Esophagus squamous epithelium (tissue), 5 donors: ENCODE measurements around the gene TOMT. TPM values are rescaled to one million over a fixed set of nuclear protein-coding genes. Genes with fewer than 3 reads are reported as not detected.

Source experiments
- DNase-seq: peaks from one replicate; lab custom pipeline; 2025; lab: John Stamatoyannopoulos, UW
- H3K27ac ChIP-seq, 4 donors: fragments of 200-600 bp; sonication (generic); one replicate each; pipeline ENCODE4 v1.5.1; 2016 to 2019; ENCODE audit warnings: mild to moderate bottlenecking in 1 of 4
- H3K27me3 ChIP-seq, 4 donors: fragments of 200-600 bp; sonication (generic); 1 replicate in 3 of 4; 2 replicates in 1 of 4; pipeline versions ENCODE4 v1.5.1 to v1.6.0; 2017 to 2021; ENCODE audit warnings: antibody characterized with exemption in 1 of 4
- H3K36me3 ChIP-seq, 3 donors: fragments of 200-600 bp; sonication (generic); one replicate each; pipeline ENCODE4 v1.5.1; 2016 to 2019
- H3K4me1 ChIP-seq, 3 donors: fragments of 200-600 bp; sonication (generic); one replicate each; pipeline ENCODE4 v1.5.1; 2017 to 2019
- H3K4me3 ChIP-seq, 4 donors: fragments of 200-600 bp; sonication (generic); 1 replicate in 3 of 4; 2 replicates in 1 of 4; pipeline ENCODE4 v1.5.1; 2016 to 2019; ENCODE audit warnings: mild to moderate bottlenecking in 2 of 4, moderate library complexity in 1 of 4
- H3K9me3 ChIP-seq, 3 donors: fragments of 200-600 bp; sonication (generic); one replicate each; pipeline ENCODE4 v1.5.1; 2016 to 2019
- POLR2A ChIP-seq, 4 donors: fragments of 450-650 bp; IDR thresholded peaks; one replicate each; pipeline ENCODE4 v1.6.1; 2017; ENCODE audit warnings: antibody characterized with exemption in 4 of 4, mild to moderate bottlenecking in 4 of 4, moderate library complexity in 3 of 4
- whole genome bisulfite sequencing, 2 donors: methylation state at CpG; one replicate each; pipeline ENCODE4 v1.1.5; 2018; 5-methylcytosine and 5-hydroxymethylcytosine counted together
- intact Hi-C: fragments of 100-400 bp; cut with DNase I; formaldehyde crosslinking; loops from one replicate; pipeline ENCODE4 v1.15.0; 2022
- total RNA-seq, 4 donors: library from RNA; depleted of rRNA; stranded (reverse); fragments of >200 nt; gene quantifications; one replicate each; pipeline ENCODE4 v1.1.0, GENCODE V29; 2016
- TF ChIP-seq, protein P1 (sequence below), 6 experiments: fragments of 450-650 bp in 4 of 6; fragments of 200-600 bp in 2 of 6; sonication (generic) in 2 of 6; IDR thresholded peaks; one replicate each; pipeline ENCODE4 v1.5.1; 2016 to 2019; ENCODE audit warnings: antibody characterized with exemption in 6 of 6, mild to moderate bottlenecking in 4 of 6, moderate library complexity in 4 of 6
- donor health status: DM: yes; HTN: yes; CAD: no.

Gene TOMT
- total RNA-seq, 4 donors from 2014 or later: not detected

GRCh38 chr11:72084076-72084475, 21.6 kb upstream of the TOMT start:
- 49 to 53% methylated on average over 4 of the region's 4 CpGs for WGBS, 2 donors
- H3K27ac ChIP-seq: peak overlapping the region in 2 of 4 donors; percentile 94 to 96
- intact Hi-C loops: loop anchor here (5.0 kb wide), 1 partner anchor 47 kb away; no protein-coding TSS in a partner anchor

DNA sequence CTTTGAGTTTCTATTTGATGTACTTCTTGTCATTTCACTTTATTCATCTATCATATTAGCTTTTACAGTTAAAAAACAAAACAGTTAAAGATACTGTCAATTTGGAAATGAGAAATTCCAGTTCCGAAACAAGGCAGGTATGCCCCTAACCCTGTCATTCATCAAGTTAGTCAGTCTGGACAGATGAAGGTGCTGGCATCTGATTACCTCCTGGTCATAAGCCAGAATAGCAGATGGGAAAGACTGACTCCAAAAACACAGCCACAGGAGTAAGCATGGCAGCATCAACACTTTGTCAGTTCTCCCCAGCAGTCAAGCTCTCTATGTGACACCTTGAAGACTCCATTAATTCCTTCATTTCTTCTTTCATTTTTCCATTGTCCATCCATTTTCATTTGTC, 20.8 kb upstream of the TOMT start:
- H3K36me3 ChIP-seq: peaks cover 0 to 33% (median 0%) of the 10 kb centered on the region in 3 donors
- no peak for TF ChIP-seq POLR2A (IDR thresholded peaks at IDR 0.05)
- TF ChIP-seq, protein P1, sequence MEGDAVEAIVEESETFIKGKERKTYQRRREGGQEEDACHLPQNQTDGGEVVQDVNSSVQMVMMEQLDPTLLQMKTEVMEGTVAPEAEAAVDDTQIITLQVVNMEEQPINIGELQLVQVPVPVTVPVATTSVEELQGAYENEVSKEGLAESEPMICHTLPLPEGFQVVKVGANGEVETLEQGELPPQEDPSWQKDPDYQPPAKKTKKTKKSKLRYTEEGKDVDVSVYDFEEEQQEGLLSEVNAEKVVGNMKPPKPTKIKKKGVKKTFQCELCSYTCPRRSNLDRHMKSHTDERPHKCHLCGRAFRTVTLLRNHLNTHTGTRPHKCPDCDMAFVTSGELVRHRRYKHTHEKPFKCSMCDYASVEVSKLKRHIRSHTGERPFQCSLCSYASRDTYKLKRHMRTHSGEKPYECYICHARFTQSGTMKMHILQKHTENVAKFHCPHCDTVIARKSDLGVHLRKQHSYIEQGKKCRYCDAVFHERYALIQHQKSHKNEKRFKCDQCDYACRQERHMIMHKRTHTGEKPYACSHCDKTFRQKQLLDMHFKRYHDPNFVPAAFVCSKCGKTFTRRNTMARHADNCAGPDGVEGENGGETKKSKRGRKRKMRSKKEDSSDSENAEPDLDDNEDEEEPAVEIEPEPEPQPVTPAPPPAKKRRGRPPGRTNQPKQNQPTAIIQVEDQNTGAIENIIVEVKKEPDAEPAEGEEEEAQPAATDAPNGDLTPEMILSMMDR (IDR thresholded peaks at IDR 0.05): no peak
- no peaks in the 10 kb centered on the region for H3K27me3 ChIP-seq
- no peak overlapping the region for H3K4me3 ChIP-seq
- H3K27ac ChIP-seq: no peak overlapping the region
- intact Hi-C loops: loop anchor here (5.0 kb wide), 1 partner anchor 48 kb away; no protein-coding TSS in a partner anchor
- no peaks in the 10 kb centered on the region for H3K9me3 ChIP-seq
- DNase-seq: no peak
- peaks cover 12 to 47% (median 15%) of the 10 kb centered on the region in 3 donors for H3K4me1 ChIP-seq
- WGBS, 2 donors: 75 to 88% methylated on average over 1 of the region's 1 CpG

More at GRCh38 chr11:72084076-72084475, 21.6 kb upstream of the TOMT start:
- no peaks in the 10 kb centered on the region for H3K27me3 ChIP-seq
- no peak for DNase-seq
- TF ChIP-seq POLR2A (IDR thresholded peaks at IDR 0.05): no peak
- TF ChIP-seq, protein P1 (IDR thresholded peaks at IDR 0.05): no peak
- no peaks in the 10 kb centered on the region for H3K9me3 ChIP-seq
- peaks cover 12 to 53% (median 22%) of the 10 kb centered on the region in 3 donors for H3K4me1 ChIP-seq
- peaks cover 0 to 24% (median 0%) of the 10 kb centered on the region in 3 donors for H3K36me3 ChIP-seq
- H3K4me3 ChIP-seq: no peak overlapping the region

DNA sequence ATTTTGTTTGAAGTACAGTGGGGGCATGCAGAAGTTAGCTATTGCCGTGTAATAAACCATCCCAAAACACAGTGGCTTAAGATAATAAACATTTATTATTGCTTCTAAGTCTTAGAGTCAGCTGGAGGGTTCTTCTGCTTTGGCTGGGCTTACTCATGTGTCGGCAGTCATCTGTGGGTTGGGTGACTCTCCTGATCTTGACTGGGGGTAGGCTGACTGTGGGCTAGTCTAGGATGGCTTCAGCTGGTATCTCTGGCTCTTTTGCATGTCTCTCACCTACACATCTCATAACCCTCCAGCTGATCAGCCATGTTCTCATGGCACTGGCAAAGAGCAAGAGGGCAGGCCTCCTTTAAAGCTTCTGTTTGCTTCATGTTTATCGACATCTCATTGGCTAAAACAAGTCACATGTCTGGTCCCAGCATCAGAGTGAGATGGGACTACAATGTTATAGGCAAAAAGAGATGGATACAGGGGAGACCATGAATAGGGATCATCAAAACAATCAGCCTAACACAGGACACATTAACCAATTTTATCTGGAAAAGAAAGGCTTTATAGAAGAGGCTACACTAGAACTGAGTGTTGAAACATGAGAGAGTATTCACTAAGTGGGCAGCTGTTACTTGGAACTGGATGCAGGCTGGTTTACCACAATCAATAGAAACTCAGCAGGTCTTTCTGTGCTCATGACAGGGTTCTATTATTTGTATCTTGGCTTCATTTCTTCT, 19.9 kb upstream of the TOMT start:
- peaks cover 12 to 49% (median 15%) of the 10 kb centered on the region in 3 donors for H3K4me1 ChIP-seq
- 84 to 85% methylated on average over 3 of the region's 3 CpGs for WGBS, 2 donors
- H3K27ac ChIP-seq: no peak overlapping the region
- H3K4me3 ChIP-seq: no peak overlapping the region
- H3K9me3 ChIP-seq: no peaks in the 10 kb centered on the region
- intact Hi-C loops: no loop called here
- TF ChIP-seq, protein P1 (IDR thresholded peaks at IDR 0.05): no peak
- no peak for TF ChIP-seq POLR2A (IDR thresholded peaks at IDR 0.05)
- no peak for DNase-seq
- H3K36me3 ChIP-seq: peaks cover 0 to 34% (median 0%) of the 10 kb centered on the region in 3 donors
- no peaks in the 10 kb centered on the region for H3K27me3 ChIP-seq

DNA sequence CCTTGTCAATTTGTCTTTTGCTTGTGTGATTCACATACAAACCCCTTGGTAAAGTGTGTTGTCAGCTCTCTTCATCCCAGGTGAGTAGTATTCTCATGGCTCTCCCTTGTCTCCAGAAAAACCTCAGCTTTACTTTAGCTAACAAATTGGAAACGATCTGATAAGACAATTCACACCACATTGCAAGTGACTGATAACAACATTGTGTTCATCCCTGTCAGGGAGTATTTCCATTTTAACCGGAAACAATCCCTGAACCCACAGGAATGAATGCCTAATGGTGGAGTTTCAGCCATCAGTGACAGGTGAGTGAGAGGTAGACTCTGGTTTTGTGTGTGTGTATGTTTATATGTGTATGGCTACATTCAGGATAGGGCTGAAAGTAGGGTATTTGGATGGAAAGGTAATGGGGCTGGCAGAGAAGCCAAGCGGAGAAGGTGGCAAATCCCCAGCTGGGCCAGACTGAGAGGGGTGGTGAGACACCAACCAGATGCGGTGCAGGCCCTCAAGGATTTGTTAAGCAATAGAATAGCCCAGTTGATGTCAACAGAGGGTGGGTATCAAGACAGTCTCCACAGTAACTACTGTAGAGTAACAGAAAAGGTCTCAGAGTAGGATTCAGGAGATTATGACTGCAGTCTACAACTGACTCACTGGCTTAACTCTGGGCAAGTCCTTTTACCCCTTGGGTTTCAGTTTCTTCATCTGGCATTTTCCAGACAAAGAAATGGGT, 17.5 kb upstream of the TOMT start:
- Histone ChIP-seq H3K36me3 (peaks cover 0 to 41% (median 0%) of the 10 kb centered on the region in 3 donors), H3K9me3 (no peaks in the 10 kb centered on the region), H3K27me3 (no peaks in the 10 kb centered on the region), H3K4me1 (peaks cover 0 to 38% (median 12%) of the 10 kb centered on the region in 3 donors), H3K27ac (peak overlapping the region in 2 of 4 donors; percentile 55), H3K4me3 (no peak overlapping the region)
- no peak for DNase-seq
- TF ChIP-seq, protein P1 (IDR thresholded peaks at IDR 0.05): no peak
- no peak for TF ChIP-seq POLR2A (IDR thresholded peaks at IDR 0.05)
- intact Hi-C loops: no loop called here
- 75 to 76% methylated on average over 4 of the region's 4 CpGs for WGBS, 2 donors
